ENCODE results near the gene CYP2U1.

CYP2U1 gene

DNA sequence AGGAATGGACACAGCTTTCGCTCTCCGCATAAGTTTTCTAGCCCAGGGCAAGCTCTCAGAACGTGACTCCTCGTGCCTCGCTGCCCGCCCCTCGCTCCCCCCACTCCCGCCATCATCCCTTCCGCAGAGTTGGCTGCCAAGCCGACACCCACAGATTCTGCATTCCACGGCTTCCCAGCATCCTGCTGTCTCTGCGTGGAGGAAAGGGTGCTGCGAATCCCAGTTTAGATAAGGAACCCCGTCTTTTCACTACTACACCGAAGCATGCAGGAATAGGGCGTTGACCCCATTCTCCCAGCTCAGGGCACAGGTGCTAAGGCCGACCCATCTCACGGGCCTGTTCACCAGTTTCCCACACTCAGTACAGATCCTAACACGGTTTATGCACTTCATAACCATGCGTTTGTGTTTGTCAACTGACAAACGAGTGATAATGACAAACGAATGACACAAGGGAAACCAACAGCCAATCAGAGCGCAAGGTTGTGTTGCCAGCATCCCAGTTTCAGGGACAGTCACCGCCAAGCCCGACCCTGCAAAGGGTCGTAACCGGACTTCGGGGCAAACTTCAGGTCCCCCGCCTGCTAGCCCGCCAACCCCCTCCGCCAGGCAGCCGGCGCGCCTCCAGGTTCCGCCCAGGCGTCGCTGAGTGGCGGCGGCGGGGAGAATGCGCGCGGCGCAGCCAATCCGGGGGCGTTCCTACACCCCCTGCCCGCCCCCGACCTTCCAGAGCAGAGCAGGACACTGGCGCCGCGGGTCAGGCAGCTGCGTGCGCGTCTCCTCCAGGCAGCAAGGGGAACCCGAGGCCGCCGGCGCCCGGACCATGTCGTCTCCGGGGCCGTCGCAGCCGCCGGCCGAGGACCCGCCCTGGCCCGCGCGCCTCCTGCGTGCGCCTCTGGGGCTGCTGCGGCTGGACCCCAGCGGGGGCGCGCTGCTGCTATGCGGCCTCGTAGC, at the start of gene CYP2U1:
CYP2U1 (plus strand) TSS at position 729 of the 954 bp plus-strand sequence; CDS start at position 824, 95 bp downstream.
- peak; percentile 90 for DNase-seq (ENCODE audit: low spot score)
- in situ Hi-C loops (cut with MboI; ENCODE audit: low sequenced_read_pairs, unreplicated experiment), result no loop called here
- TF ChIP-seq, protein P1, sequence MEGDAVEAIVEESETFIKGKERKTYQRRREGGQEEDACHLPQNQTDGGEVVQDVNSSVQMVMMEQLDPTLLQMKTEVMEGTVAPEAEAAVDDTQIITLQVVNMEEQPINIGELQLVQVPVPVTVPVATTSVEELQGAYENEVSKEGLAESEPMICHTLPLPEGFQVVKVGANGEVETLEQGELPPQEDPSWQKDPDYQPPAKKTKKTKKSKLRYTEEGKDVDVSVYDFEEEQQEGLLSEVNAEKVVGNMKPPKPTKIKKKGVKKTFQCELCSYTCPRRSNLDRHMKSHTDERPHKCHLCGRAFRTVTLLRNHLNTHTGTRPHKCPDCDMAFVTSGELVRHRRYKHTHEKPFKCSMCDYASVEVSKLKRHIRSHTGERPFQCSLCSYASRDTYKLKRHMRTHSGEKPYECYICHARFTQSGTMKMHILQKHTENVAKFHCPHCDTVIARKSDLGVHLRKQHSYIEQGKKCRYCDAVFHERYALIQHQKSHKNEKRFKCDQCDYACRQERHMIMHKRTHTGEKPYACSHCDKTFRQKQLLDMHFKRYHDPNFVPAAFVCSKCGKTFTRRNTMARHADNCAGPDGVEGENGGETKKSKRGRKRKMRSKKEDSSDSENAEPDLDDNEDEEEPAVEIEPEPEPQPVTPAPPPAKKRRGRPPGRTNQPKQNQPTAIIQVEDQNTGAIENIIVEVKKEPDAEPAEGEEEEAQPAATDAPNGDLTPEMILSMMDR (IDR thresholded peaks at IDR 0.05; ENCODE audit: borderline replicate concordance, control extremely low read depth, extremely low read depth, insufficient read depth, missing control alignments), result no peak

DNA sequence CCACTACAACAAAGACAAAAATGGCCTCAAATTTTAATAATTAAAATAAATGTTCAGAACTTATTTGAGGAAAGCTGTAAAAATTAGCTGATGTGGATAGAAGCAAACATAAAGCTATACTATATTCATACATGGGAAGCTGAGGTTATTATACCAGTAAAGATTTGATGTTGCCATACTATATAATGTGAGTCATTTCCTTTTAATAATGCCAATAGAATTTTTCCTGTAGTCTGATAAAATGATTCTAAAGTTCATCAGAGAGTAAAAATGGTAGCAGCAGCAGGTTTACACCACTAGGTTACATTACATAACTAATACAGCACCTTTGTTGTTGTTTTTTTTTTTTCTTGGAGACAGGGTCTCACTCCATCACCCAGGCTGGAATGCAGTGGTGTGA, 45.5 kb upstream of the CYP2U1 start:
- no peak for DNase-seq (ENCODE audit: low spot score)
- in situ Hi-C loops (cut with MboI; ENCODE audit: low sequenced_read_pairs, unreplicated experiment), result no loop called here
- TF ChIP-seq, protein P1 (IDR thresholded peaks at IDR 0.05; ENCODE audit: borderline replicate concordance, control extremely low read depth, extremely low read depth, insufficient read depth, missing control alignments), result no peak

DNA sequence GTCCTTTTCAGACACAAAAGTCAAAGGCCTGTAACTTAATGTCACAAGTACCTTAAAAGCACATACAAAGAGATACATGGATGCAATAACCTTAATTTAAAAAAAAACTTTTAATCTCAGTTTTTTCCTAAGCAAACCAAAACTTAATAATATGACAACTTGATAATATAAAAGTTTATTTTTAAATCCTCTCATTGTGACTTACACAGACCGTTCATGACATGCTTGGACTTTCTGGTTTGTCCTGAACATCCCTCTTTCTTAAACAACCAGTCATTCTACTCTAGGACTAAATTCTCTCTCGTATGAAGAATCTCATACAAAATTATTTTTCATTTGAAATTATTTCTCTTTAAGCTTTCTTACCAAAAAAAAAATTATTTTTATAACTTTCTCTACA, 43.1 kb upstream of the CYP2U1 start:
- DNase-seq (ENCODE audit: low spot score), result no peak
- TF ChIP-seq, protein P1 (IDR thresholded peaks at IDR 0.05; ENCODE audit: borderline replicate concordance, control extremely low read depth, extremely low read depth, insufficient read depth, missing control alignments), result no peak
- in situ Hi-C loops (cut with MboI; ENCODE audit: low sequenced_read_pairs, unreplicated experiment), result no loop called here

DNA sequence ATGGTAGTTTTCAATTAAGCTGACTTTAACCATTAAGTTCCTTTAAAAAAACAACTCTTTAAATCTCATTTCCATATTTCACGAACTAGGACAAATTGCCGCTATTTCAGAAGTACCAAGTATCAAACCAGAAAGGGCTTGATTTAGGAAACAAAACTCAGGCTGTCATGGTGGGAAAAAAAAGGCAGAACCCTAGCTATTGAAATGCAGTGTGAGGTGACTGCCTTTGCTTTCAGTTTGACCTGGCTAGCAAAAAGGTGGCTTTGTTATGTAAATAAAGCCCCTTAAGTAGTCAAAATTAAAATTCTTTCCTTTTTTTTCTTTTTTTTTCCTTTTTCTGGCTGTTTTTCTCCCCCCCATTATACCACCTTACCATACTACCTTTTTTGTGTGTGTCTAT, 40.6 kb upstream of the CYP2U1 start:
- DNase-seq (ENCODE audit: low spot score), result no peak
- TF ChIP-seq, protein P1 (IDR thresholded peaks at IDR 0.05; ENCODE audit: borderline replicate concordance, control extremely low read depth, extremely low read depth, insufficient read depth, missing control alignments), result no peak
- in situ Hi-C loops (cut with MboI; ENCODE audit: low sequenced_read_pairs, unreplicated experiment), result no loop called here

DNA sequence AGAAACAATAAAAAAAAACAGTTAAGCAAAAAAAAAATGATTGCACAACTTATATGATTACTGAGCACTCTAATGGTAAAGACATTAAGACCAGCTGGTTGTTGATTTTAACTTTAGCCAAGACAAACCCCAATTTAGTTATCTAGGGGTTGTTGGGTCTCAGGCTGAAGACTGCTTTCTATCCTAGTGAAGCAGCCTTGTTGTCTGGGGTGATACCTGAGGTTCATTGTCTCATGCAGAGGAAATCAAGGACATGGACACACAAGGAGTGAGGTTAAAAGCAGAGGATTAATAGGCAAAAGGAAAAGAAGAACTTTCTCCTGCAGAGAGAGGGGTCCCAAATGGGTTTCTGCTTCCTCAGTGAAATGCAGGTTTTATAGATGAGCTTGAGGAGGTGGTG, 40.0 kb upstream of the CYP2U1 start:
- no peak for DNase-seq (ENCODE audit: low spot score)
- TF ChIP-seq, protein P1 (IDR thresholded peaks at IDR 0.05; ENCODE audit: borderline replicate concordance, control extremely low read depth, extremely low read depth, insufficient read depth, missing control alignments), result no peak
- in situ Hi-C loops (cut with MboI; ENCODE audit: low sequenced_read_pairs, unreplicated experiment), result no loop called here

DNA sequence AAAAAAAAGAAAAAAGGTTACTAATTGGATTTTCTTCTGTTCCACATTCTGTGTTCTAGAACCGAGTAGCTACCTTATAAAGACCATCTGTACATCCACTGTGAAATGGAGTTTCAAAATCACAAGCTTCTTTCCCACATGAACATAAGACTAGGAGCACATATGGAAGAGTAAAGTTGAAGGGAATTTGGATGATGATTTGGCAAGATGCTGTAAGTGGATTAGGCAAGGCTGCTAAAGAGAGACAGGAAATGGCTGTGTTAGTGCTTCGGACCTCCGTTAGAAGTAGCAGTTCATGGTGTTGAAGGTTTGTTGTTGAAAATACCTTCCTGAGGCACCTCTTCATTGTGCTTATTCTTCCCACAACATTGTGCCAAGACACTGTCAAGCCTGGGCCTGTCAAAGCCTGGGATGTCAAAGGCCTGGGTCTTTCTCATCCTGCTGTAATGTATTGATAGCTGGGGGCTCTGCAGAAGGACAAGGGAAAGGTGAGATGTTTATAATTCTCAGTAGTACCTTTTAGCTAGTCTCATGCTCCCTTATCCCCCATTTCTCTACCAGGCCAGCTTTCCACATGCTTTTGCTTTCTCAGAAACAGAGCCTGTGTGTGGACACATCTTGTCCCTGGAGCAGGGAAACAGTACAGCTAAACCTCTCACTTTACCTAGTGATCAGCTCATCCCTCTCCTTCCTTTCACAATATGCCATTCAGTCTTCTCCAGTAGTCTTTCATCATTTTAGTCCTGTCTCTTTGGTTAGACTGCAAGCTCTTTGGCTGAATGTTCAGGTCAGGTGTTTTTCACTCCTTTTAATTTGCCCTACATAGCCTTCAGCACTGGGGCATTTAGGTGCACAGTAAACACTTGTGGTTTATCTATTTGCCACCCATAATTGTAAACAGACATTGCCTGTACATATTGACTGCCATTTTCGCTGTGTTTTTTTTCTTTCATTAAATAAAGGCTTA, 37.9 kb upstream of the CYP2U1 start:
- DNase-seq (ENCODE audit: low spot score), result no peak
- in situ Hi-C loops (cut with MboI; ENCODE audit: low sequenced_read_pairs, unreplicated experiment), result no loop called here
- TF ChIP-seq, protein P1 (IDR thresholded peaks at IDR 0.05; ENCODE audit: borderline replicate concordance, control extremely low read depth, extremely low read depth, insufficient read depth, missing control alignments), result no peak

Data from GM13976 (cell line).